Stimulated activated CD8-positive, alpha-beta memory T cell treated with anti-CD3 and anti-CD28 coated beads, Interleukin-15, amount 100 ng/mL, for 4 hours (primary cell): ENCODE results near the gene ZNF536.
"Not testable (repeated sequence)": the region's sequence is repeated elsewhere in the genome, so short reads cannot be mapped to it uniquely, and the experiment has no call there.

Experiments used
- DNase-seq, 2 donors: peaks; one replicate each; pipeline ENCODE4 v3.0.0-alpha.2; 2020; ENCODE audit warnings: low read depth in 2 of 2

Gene ZNF536

DNA sequence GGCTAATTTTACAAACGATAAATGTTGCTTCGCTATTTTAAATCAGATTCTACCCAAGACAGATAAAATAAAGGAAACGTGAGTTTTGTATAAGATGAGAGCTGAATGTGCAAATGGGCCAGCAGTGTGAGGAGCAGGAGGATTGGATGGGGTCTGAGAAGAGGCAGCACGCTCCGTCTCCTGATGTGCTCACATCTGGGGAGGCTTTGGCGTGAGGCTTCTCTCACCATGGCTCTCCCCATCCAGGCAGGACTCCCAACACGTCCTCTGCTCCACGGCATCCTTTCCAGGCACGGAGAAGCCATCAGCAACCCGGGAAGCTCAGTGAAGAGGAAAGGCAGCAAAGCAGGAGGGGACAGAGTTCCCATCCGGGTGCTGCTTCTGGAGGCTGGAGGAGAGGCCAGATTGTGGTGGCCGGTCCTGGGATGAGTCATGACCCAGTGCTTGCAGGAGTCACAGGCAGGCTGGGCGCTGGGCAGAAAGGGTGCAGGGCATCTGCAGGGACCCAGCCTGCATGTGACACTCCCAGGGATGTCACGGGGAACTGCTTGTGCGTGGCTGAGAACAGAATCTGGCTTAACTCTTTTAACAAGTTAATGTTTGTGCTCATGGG, 47.5 kb downstream of the ZNF536 start:
- no peak for DNase-seq

DNA sequence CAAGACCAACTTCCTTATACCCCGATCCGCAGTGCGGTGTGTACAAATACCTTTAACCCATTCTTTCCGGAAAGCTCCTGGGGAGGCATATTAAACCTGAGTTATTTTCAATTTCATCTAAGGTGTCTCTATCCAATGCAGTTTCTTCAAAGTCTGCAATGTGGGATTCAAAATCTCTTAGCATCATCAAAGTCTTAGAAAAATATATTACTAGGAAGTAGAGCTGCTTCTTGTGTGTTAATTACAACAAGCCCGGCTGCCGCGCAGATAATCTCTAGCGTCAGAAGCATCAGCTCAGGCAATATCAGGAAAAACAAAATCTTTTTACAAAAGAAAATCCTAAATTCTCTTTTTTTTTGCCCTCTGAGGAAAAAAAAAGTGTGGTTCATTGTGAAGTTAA, 48.1 kb downstream of the ZNF536 start:
- no peak for DNase-seq

DNA sequence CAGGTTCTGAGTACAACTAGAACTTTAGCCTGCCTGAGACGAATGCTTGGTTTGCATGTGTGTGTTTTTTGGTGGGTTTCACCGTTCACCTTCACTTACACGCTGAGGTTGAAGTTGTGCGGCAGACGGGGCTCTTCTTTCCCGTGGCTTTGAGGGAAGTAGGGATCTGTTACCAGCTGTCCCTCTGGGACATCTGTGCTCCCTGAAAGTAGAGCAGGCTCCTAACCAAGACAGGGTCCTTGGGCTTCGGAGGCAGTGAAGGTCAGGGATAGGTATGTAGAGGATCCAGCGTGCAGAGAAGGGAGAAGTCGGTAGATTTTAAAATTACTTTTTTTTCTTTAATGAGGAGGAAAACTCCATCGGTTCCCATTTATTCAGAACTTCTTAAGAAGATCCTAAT, 48.7 kb downstream of the ZNF536 start:
- DNase-seq, result no peak

DNA sequence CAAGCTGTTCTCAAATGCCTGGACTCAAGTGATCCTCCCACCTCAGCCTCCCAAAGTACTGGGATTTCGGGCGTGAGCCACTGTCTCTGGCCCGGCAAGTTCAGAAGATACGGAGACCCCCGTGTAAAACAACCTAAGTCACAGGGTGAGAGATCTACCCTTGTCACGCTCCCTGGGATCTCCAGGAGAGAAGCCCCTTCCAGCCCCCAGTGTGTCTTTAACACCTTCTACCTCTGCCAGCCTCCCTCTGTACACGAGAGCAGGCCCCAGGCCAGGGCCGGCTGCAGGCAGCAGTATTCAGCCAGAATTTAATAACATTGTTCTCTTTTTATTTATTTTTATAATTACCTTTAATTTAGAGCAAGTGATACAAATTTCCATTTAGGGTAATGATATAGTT, 49.4 kb downstream of the ZNF536 start:
- DNase-seq, result no peak

DNA sequence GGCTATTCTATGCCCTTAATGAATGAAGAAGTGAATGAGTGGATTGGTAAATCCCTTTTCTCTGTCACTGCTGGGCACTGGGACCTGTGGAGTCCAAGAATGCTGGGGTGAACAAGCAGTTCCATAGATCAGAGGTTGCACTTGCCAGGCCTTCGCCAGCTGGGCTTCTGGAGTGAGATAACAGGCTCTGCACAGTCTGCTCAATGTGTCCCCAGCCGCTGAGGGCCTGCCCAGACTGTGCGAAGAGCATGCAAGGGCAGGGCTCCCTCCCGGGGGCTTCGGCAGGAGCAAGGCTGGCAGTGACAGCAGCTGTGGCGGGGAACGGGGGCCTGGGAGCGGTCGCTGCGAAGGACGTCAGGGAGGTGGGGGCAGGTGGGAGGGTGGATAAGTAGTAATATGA, 51.3 kb downstream of the ZNF536 start:
- DNase-seq, result no peak

DNA sequence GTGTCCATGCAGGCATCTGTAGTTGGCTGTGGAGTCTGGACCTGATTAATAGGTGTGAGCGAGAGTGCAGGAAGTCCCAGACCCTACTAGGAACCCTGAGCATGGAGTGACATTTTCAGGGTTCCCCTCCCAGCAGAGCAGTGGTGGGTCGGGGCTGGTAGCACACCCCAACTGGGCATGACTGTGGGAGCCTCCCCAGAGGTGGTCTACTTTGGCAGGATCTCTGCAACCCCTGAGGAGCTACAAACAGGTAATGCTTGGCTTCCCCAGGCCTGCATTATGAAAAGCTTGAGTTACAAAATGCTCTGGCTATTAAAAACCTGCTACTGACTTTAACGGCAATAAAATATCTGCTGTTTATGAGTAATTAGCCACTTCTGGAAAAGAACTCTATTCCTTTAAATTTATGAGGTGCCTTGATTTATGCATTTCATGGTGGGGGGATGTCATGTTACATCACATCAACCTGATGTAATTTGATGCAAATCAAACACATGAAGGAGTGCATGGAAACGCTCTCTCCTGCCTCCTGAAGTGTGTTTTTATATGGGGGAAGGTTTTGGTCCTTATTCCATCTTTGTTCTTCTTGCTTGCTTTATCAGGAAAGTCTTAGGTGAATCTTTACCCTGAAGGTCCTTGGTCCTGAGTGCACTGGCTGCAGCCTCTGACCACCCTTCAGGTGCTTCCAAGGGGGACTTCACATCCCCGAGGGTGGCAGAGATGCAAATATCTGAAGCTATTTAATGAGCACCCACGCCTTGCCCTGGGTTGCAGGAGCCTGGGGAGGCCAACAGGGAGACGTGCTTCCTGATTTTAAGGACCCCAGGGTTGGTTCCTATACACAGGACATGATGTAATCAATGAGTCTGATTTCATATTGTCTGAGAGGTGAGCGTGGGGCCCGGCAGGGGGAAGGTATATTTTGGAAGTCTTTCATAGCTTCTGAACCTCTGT, 54.0 kb downstream of the ZNF536 start:
- DNase-seq, result no peak

DNA sequence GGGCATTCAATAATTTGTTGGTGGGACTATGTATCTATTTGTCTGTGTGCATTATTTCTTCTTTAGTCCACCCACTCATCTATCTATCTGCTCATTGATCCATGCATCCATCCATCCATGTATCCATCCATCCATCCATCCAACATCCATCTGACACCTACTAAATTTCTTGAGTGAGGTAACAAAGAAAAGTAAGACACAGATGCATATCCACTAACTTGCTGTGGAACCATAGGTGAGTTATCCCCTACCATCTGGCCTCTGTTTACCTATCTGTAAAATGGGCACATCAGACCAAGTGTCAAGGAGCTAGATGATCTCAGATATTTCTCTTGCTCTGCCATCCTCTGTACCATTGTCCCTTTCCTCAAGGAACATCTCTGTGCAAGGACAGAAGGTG, 54.7 kb downstream of the ZNF536 start:
- no peak for DNase-seq

DNA sequence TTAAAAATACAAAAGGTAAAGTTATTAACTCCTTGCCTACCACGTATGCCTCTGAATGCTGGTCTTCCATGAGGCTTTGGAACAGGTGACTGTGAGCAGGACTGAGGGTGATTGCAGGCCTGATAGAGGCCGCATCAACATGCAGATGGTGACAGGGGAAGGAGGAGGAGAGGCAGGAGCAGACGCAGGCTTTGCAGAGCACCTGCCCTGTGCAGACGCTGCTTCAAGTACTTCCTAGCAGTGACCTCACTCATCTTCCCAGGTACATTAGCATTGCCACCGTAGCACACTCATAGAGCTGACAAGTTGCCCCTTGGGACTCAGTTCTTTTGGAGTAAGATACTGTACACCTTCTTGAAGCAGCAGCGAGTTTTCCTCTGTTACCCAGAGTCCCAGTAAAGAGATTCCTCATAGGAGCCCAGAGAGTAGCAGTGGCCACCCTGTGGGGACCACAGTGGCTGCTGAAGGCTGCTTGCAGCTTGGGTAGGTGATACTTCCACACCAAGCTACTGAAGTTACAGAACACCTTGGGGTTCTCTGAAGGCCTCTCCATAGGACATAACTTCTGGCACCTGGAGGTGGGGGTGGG, 56.0 kb downstream of the ZNF536 start:
- no peak for DNase-seq

DNA sequence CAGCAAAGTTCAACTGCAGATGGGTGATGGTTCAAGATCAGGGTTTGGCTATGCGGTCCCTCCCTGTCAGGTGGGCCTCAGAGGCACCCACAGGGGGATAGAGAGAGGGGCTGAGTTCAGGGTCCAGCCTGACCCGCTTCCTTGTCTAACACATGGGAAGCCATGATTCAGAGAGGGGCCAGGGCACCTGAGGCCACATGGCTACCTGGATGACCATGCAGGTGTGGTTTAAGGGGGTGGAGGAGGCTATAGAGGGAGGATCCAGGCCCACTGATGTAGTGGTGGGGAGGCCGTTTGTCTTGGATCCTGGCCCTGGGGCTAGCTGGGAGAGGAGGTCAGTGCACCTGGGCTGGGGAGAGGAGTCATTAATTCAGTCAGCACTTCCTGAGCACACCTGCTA, 56.7 kb downstream of the ZNF536 start:
- no peak for DNase-seq

DNA sequence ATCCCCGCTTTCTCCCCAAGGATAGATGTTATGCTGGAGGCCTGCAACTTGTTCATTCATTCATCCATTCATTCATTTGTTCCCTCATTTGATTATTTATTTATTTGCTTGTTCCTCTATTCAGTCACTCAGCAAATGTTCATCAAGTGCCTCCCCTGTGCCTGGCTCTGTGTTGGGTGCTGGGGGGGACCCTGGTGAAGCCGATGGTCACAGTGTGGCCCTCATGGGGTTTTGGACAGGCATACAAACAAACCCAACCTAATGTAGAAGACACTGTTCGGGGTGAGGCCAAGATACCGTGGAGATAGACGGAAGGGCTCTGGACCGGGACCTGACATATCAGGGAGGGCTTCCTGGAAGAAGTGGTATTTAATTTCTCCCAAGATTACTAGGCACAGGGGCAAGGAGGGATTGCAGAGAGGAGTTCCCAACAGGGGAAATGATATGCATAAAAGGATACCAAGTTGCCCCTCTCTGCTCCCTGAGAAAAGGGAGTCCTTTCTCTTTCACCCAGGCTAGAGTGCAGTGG, 58.1 kb downstream of the ZNF536 start:
- no peak for DNase-seq

DNA sequence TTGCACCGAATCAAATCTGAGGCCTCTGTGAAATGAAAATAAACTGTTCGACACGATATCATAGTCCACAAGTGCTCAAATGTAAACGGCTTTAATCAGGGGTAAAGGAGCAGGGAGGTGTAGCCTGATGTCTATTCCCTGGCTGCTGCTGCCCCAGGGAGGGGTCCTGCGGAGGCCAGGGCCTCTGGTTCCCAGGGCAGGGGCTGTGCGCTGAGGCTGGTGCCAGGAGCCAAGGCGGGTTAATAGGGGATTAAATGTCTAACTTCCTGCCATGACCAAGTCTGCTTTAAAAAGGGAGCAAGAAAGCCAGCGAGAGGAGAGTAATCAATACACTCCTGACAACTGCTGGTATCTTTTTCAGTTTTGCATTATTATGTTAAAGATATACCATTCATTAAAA, 59.4 kb downstream of the ZNF536 start:
- no peak for DNase-seq

DNA sequence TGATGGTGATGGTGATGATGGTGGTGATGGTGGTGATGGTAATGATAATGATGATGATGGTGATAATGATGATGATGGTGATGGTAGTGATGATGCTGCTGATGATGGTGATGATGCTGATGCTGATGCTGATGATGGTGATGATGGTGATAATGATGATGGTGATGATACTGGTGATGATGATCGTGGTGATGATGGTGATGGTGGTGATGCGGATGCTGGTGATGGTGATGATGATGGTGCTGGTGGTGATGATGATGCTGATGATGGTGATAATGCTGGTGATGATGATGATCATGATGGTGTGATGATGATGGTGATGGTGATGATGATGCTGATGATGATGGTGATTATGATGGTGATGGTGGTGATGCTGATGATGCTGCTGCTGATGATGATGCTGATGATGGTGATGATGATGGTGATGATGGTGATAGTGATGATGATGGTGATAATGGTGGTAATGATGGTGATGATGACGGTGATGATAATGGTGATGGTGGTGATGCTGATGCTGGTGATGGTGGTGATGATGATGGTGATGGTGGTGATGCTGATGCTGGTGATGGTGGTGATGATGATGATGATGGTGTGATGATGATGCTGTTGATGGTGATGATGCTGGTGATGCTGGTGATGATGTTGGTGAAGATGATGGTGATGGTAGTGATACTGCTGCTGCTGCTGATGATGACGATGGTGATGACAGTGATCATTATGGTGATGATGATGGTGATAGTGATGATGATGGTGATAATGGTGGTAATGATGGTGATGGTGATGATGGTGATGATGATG, 62.8 kb downstream of the ZNF536 start:
- no peak for DNase-seq

DNA sequence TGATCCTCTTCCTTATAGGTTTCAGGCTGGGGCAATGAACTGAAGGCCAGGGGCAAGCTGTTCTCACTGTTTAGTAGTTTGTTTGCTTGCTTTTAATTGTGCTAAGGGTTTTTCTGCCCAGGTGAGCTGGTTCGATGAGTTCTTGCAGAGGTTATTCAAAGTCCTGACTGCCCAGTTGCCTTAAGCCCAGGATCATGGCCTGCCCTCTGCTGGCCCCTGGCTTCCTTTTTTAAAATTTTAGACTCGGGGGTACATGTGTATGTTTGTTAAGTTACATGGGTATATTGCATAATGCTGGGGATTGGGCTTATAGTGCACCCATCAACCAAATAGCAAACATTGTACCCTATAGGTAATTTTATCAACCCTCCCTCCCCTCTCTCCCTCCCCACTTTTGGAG, 65.7 kb downstream of the ZNF536 start:
- DNase-seq, result no peak

DNA sequence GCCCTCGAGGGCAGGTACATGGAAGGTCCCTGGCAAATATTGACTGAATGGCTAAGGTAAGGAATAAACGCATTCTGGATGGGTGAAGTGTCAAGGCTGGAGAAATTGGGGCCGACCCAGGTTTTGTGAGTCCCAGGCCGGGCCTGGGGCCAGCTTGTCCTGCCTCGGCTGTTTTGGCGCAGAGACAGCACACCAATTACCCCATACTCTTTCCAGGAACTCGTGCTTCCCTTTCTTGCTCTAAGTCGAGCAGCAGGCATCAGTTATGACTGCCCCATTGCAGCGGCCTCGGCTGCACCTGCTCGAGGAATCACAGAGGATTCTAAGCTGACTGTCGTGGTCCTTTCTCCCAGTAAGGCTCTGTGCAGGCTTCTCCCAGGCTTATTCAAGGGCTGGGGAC, 67.1 kb downstream of the ZNF536 start:
- DNase-seq, result no peak

DNA sequence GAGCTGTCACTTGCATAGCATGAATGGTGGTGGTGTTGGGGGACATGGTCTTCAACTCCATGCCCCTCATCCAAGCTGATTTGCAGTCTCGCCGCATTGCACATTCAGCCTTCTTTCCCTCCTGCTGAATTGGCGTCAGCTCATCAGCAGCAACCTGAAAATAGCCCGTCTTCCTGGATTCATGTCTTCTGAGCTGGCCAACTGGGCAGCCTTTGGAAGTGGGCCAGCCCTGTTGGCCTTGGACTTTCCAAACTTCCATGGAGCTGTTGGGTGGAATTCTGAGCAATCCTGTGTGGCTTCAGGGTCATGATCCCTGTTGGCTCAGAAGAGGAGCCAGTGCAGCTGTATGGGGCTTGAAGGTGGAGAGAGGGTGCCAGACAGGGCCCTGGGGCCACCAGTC, 68.8 kb downstream of the ZNF536 start:
- DNase-seq, result no peak

DNA sequence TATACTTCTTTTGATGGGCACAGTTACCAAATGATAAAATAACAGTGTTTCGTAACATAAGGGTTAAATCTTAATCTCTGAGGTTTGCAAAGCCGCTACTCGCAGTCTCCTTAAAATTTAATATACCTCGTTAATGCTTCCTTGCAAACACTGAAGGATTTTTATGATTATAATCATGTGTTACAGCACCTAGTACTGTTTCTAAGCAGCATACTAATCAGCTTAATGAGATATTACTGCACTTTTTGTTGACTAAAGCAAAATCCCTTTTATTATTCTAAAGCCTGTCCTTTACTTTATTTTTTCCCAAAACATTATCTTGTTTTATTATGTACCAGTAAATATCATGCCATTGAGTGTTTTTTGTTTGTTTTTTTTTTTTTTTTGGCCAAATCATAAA, 70.5 kb downstream of the ZNF536 start:
- DNase-seq, result no peak

DNA sequence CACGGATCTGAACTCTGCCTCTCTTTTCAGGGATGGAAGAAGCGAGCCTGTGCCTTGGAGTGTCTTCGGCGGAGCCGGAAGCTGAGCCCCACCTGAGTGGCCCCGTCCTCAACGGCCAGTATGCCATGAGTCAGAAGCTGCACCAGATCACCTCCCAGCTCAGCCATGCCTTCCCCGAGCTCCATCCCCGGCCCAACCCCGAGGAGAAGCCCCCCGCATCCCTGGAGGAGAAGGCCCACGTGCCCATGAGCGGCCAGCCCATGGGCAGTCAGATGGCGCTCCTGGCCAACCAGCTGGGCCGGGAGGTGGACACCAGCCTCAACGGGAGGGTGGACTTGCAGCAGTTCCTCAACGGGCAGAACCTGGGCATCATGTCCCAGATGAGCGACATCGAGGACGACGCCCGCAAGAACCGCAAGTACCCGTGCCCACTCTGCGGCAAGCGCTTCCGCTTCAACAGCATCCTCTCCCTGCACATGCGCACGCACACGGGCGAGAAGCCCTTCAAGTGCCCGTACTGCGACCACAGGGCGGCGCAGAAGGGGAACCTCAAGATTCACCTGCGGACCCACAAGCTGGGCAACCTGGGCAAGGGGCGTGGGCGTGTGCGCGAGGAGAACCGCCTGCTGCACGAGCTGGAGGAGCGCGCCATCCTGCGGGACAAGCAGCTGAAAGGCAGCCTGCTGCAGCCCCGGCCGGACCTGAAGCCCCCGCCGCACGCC, 71.5 kb downstream of the ZNF536 start:
- no peak for DNase-seq

DNA sequence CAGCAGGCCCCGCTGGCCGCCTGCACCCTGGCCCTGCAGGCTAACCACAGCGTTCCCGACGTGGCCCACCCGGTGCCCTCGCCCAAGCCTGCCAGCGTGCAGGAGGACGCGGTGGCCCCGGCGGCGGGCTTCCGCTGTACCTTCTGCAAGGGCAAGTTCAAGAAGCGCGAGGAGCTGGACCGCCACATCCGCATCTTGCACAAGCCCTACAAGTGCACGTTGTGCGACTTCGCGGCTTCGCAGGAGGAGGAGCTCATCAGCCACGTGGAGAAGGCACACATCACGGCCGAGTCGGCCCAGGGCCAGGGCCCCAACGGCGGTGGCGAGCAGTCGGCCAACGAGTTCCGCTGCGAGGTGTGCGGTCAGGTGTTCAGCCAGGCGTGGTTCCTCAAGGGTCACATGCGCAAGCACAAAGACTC, 72.1 kb downstream of the ZNF536 start:
- DNase-seq, result no peak

DNA sequence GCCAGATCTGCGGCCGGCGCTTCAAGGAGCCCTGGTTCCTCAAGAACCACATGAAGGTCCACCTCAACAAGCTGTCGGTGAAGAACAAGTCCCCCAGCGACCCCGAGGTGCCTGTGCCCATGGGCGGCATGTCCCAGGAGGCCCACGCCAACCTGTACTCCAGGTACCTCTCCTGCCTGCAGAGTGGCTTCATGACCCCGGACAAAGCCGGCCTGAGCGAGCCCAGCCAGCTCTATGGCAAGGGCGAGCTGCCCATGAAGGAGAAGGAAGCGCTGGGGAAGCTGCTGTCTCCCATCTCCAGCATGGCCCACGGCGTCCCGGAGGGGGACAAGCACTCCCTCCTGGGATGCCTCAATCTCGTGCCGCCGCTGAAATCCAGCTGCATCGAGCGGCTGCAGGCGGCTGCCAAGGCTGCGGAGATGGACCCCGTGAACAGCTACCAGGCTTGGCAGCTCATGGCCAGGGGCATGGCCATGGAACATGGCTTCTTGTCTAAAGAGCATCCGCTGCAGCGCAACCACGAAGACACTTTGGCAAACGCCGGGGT, 72.6 kb downstream of the ZNF536 start:
- no peak for DNase-seq

DNA sequence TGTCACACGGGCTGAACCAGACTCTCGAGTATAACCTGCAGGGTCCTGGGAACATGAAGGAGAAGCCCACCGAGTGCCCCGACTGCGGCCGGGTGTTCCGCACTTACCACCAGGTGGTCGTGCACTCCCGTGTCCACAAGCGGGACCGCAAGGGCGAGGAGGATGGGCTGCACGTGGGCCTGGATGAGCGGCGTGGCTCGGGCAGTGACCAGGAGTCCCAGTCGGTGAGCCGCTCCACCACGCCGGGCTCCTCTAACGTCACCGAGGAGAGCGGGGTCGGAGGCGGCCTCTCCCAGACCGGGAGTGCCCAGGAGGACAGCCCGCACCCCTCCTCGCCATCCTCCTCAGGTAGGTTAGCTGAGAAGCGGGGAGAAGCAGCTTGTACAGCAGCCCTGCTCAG, 73.2 kb downstream of the ZNF536 start:
- no peak for DNase-seq

DNA sequence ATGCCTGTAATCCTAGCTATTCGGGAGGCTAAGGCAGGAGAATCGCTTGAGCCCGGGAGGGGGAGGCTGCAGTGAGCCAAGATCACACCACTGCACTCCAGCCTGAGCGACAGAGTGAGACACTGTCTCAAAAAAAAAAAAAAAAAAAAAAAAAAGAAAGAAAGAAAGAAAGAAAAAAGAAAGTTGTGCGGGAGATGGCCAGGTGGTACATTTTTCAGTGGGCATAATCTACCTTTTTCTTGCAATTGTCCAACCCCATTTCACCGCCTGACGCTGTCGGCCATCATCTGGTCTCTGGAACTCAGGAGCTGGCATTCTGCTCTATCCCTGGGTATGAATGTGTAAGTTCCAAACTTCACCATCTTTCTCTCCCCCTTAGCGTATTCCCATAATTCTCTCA, 73.9 kb downstream of the ZNF536 start:
- DNase-seq, result not testable (repeated sequence)
